ENCODE measurements around the gene ZNF785. TPM values are rescaled to one million over a fixed set of nuclear protein-coding genes. Genes with fewer than 3 reads are reported as not detected.

ZNF785 gene
- total and polyA plus RNA-seq, 7 donors: 0.92 to 19.9 (median 7.8) TPM

- Histone ChIP-seq H3K36me3 (peaks cover 11 to 24% (median 13%) of the 10 kb centered on the region in 4 donors), H3K9me3 (no peaks in the 10 kb centered on the region), H3K27ac (peak within 1 kb of the TSS; percentile 89 to 98 (median 96)), H3K4me3 (peak within 1 kb of the TSS; percentile 49 to 87 (median 84)), H3K27me3 (no peaks in the 10 kb centered on the region), H3K4me1 (peaks cover 0 to 32% (median 28%) of the 10 kb centered on the region in 4 donors)
- peak; percentile 99 for DNase-seq
- intact Hi-C loops (cut with DNase I): loop anchor here (1.0 to 5.0 kb wide), 4 partner anchors 13 to 74 kb away; partner anchors contain the start of genes ZNF688 and ZNF785
- WGBS, 2 donors: 0% methylated on average over 74 of the region's 74 CpGs
- TF ChIP-seq CTCF (IDR thresholded peaks at IDR 0.05) (no peak), POLR2A (IDR thresholded peaks at IDR 0.05) (peak in 1 of 2 donors; percentile 22), POLR2AphosphoS5 (IDR thresholded peaks at IDR 0.05) (peak; percentile 55 to 81 (median 74))
These were observed 27.3 kb downstream of the ZNF785 start, which contains the start of gene ZNF764 for GRCh38 chr16:30557957-30558788. TSS of gene ZNF764 (minus strand) at chr16:30558374. CDS start at chr16:30558182, 192 bp downstream.

GRCh38 chr16:30557707-30557956, 27.9 kb downstream of the ZNF785 start:
- 0 to 1% methylated on average over 17 of the region's 17 CpGs for WGBS, 2 donors
- Histone ChIP-seq H3K4me1 (peaks cover 0 to 33% (median 28%) of the 10 kb centered on the region in 4 donors), H3K9me3 (no peaks in the 10 kb centered on the region), H3K4me3 (peak overlapping the region; percentile 49 to 87 (median 84)), H3K27ac (peak overlapping the region; percentile 89 to 98 (median 96)), H3K27me3 (no peaks in the 10 kb centered on the region), H3K36me3 (peaks cover 11 to 24% (median 13%) of the 10 kb centered on the region in 4 donors)
- peak; percentile 75 for DNase-seq
- no peak for TF ChIP-seq EP300 (IDR thresholded peaks at IDR 0.05)
- TF ChIP-seq POLR2AphosphoS5 (IDR thresholded peaks at IDR 0.05): no peak
- no peak for TF ChIP-seq POLR2A (IDR thresholded peaks at IDR 0.05)
- no peak for TF ChIP-seq CTCF (IDR thresholded peaks at IDR 0.05)
- intact Hi-C loops (cut with DNase I): loop anchor here (1.0 to 5.0 kb wide), 2 partner anchors 22 to 75 kb away; no protein-coding TSS in a partner anchor

GRCh38 chr16:30556125-30556473, 29.4 kb downstream of the ZNF785 start:
- peaks cover 11 to 24% (median 13%) of the 10 kb centered on the region in 4 donors for H3K36me3 ChIP-seq
- WGBS, 2 donors: 21 to 63% methylated on average over 10 of the region's 10 CpGs
- peaks cover 0 to 29% (median 25%) of the 10 kb centered on the region in 4 donors for H3K4me1 ChIP-seq
- no peak overlapping the region for H3K4me3 ChIP-seq
- no peak overlapping the region for H3K27ac ChIP-seq
- H3K9me3 ChIP-seq: no peaks in the 10 kb centered on the region
- intact Hi-C loops (cut with DNase I): loop anchor here (5.0 kb wide), 1 partner anchor 76 kb away; no protein-coding TSS in a partner anchor
- no peak for DNase-seq
- TF ChIP-seq POLR2AphosphoS5 (IDR thresholded peaks at IDR 0.05) (no peak), POLR2A (IDR thresholded peaks at IDR 0.05) (no peak), EP300 (IDR thresholded peaks at IDR 0.05) (no peak), CTCF (IDR thresholded peaks at IDR 0.05) (no peak)
- H3K27me3 ChIP-seq: no peaks in the 10 kb centered on the region

- no peak for DNase-seq
- Histone ChIP-seq H3K4me3 (no peak overlapping the region), H3K9me3 (no peaks in the 10 kb centered on the region), H3K27ac (no peak overlapping the region), H3K4me1 (peaks cover 0 to 28% (median 22%) of the 10 kb centered on the region in 4 donors), H3K27me3 (no peaks in the 10 kb centered on the region), H3K36me3 (peaks cover 11 to 24% (median 13%) of the 10 kb centered on the region in 4 donors)
- TF ChIP-seq POLR2AphosphoS5 (IDR thresholded peaks at IDR 0.05) (no peak), CTCF (IDR thresholded peaks at IDR 0.05) (no peak), EP300 (IDR thresholded peaks at IDR 0.05) (no peak), POLR2A (IDR thresholded peaks at IDR 0.05) (no peak)
- 92 to 95% methylated on average over 69 of the region's 69 CpGs for WGBS, 2 donors
- intact Hi-C loops (cut with DNase I): loop anchor here (5.0 kb wide), 1 partner anchor 77 kb away; no protein-coding TSS in a partner anchor
These were observed 30.0 kb downstream of the ZNF785 start for GRCh38 chr16:30555315-30556124.
